Activated T-cell treated with anti-CD3 and anti-CD28 coated beads, Interleukin-2, amount 50 U/mL, for 72 hours (primary cell): Measurements from ENCODE around the gene CLCA2. TPM values are rescaled to one million over a fixed set of nuclear protein-coding genes. Genes with fewer than 3 reads are reported as not detected.
A peak's percentile ranks its signal among the peaks of the same experiment; 100 is the strongest.

Experiments
- ATAC-seq, 2 donors: fragments of 150-1000 bp; cut with Tn5 transposase; replicated peaks in 1 of 2; 2 replicates each; pipeline ENCODE4 v1.10.0; 2021; ENCODE audit warnings: moderate library complexity in 2 of 2, mild to moderate bottlenecking in 1 of 2
- DNase-seq, 2 donors: peaks; one replicate each; pipeline ENCODE4 v3.0.0; 2021 to 2022; ENCODE audit warnings: mixed read lengths in 1 of 2
- H3K27ac Mint-ChIP-seq: one replicate; pipeline ENCODE4 v1.8.0; 2022; ENCODE audit warnings: mild to moderate bottlenecking, moderate library complexity, mixed read lengths
- H3K27me3 Mint-ChIP-seq: one replicate; pipeline ENCODE4 v1.8.0; 2022; ENCODE audit warnings: low read depth, mixed read lengths
- H3K36me3 Mint-ChIP-seq, 2 donors: one replicate each; pipeline ENCODE4 v1.8.0; 2022; ENCODE audit warnings: mixed read lengths in 2 of 2, mild to moderate bottlenecking in 1 of 2; ENCODE audit not compliant: insufficient read depth in 2 of 2
- H3K4me1 Mint-ChIP-seq: one replicate; pipeline ENCODE4 v1.8.0; 2022; ENCODE audit warnings: low read depth, mixed read lengths
- H3K4me3 Mint-ChIP-seq, 2 donors: one replicate each; pipeline ENCODE4 v1.8.0; 2022; ENCODE audit warnings: mild to moderate bottlenecking in 2 of 2, mixed read lengths in 2 of 2, moderate library complexity in 2 of 2
- H3K9me3 Mint-ChIP-seq, 2 donors: one replicate each; pipeline ENCODE4 v1.8.0; 2022; ENCODE audit warnings: mixed read lengths in 2 of 2
- total RNA-seq, 2 donors: library from RNA; stranded (reverse); gene quantifications; one replicate each; pipeline ENCODE4 v1.2.3, GENCODE V29; 2022

The CLCA2 gene
- total RNA-seq, 2 donors from 2014 or later, result not detected

DNA sequence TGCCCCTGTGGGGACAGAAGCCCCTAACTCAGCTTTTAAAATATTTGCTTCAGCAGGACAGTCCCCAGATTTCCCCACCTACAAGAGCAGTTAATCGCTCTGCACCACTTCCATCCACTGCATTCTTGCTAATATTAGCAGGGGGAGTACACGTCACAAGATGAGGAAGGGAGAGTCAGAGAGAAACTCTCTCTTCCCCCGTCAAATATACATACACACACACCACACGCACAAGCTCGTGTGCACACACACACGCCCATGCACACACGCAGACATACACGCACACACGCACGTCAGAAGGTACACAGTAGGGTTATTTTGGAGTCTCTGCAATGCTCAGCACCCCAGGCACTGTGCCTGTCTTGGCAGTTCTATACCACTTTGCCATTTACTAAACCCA lies 46.9 kb downstream of the CLCA2 start:
- H3K4me1 Mint-ChIP-seq, result no peaks in the 10 kb centered on the region
- H3K27me3 Mint-ChIP-seq, result peaks cover 15% of the 10 kb centered on the region
- H3K27ac Mint-ChIP-seq, result no peak overlapping the region
- DNase-seq, result no peak
- H3K9me3 Mint-ChIP-seq, result no peaks in the 10 kb centered on the region
- no peaks in the 10 kb centered on the region for H3K36me3 Mint-ChIP-seq
- H3K4me3 Mint-ChIP-seq, result no peak overlapping the region
- no peak for ATAC-seq

DNA sequence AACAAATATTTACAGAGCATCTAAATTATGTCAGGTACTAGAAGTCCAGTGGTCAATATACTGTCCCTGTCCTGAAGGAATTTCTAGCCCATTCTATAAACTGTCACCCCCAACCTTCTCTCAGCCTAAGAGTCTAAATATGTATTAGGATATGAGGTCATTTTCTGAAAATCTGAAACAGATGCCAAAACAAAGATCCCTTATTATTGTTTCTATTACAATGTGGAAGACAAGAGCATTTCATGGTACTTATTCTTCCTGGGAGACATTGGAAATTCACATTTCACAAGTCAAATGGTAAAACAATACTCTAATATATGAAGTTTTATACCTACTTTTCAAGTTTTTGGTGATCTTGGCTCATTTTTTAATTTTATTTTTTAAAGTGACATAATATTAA lies 47.3 kb downstream of the CLCA2 start:
- ATAC-seq (no peak), DNase-seq (no peak)
- H3K36me3 Mint-ChIP-seq, result no peaks in the 10 kb centered on the region
- H3K4me3 Mint-ChIP-seq, result no peak overlapping the region
- H3K27me3 Mint-ChIP-seq, result peaks cover 15% of the 10 kb centered on the region
- no peaks in the 10 kb centered on the region for H3K4me1 Mint-ChIP-seq
- H3K27ac Mint-ChIP-seq, result no peak overlapping the region
- no peaks in the 10 kb centered on the region for H3K9me3 Mint-ChIP-seq

DNA sequence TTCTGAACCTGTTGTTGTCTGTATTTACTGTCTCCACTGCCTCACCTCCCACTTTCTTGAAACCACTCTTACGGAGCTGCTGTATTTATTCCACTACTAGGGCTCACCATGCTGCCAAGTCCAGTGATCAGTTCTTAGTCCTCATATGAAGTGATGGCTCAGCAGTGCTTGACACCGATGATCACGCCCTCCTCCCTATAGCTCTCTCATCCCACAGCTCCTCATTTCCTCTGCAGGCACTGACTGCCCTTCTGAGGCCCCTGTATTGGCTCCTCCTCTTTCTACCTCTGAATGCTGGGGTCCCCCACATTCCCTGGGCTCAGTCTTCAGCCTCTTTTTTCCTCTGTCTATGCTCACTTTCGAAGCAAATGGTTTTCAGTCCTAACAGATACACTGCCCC lies 48.2 kb downstream of the CLCA2 start:
- DNase-seq (no peak), ATAC-seq (no peak)
- no peaks in the 10 kb centered on the region for H3K9me3 Mint-ChIP-seq
- H3K36me3 Mint-ChIP-seq, result no peaks in the 10 kb centered on the region
- peaks cover 15% of the 10 kb centered on the region for H3K27me3 Mint-ChIP-seq
- no peak overlapping the region for H3K4me3 Mint-ChIP-seq
- no peak overlapping the region for H3K27ac Mint-ChIP-seq
- H3K4me1 Mint-ChIP-seq, result no peaks in the 10 kb centered on the region

DNA sequence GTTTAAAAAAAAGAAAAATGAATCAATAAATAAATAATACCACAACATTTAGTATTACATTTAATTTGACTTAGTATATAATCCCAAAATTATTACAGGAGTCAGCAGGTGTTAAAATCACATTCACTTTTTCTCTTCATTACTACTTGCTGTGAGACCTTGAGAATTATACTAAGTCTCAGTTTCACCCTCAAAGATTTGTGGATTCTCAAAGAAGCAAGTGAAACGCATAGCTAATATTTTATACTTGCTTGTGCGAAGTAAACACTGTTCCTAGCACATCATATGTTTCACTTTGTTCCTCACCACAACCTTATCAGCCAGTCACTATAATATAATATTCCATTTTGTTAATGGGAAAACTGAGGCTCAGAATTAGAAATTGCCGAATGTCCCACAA lies 48.8 kb downstream of the CLCA2 start:
- Mint-ChIP-seq H3K27ac (no peak overlapping the region), H3K4me1 (no peaks in the 10 kb centered on the region), H3K4me3 (no peak overlapping the region), H3K27me3 (peaks cover 15% of the 10 kb centered on the region), H3K9me3 (no peaks in the 10 kb centered on the region), H3K36me3 (no peaks in the 10 kb centered on the region)
- DNase-seq, result no peak
- no peak for ATAC-seq

DNA sequence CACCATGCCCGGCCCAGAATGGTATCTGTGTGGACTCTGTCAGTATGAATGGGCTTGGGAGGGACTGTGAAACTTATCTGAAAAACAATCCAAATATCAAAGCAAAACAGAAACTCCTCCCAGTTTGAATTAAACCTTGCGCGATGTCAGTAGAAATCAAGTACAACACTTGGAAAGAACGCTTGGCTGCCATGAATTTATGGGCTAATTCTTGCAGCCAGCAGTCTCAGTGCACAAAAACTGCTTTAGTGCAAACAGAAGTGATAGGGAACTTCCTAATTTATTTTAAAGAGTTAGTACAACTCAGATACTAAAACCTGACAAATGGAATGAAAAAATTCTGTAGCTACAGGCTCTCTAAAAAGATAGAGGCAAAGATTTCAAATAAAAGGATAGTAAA lies 53.3 kb downstream of the CLCA2 start:
- DNase-seq (no peak), ATAC-seq (no peak)
- no peak overlapping the region for H3K27ac Mint-ChIP-seq
- no peaks in the 10 kb centered on the region for H3K36me3 Mint-ChIP-seq
- H3K4me3 Mint-ChIP-seq, result no peak overlapping the region
- H3K9me3 Mint-ChIP-seq, result no peaks in the 10 kb centered on the region
- H3K27me3 Mint-ChIP-seq, result peaks cover 12% of the 10 kb centered on the region
- H3K4me1 Mint-ChIP-seq, result no peaks in the 10 kb centered on the region

DNA sequence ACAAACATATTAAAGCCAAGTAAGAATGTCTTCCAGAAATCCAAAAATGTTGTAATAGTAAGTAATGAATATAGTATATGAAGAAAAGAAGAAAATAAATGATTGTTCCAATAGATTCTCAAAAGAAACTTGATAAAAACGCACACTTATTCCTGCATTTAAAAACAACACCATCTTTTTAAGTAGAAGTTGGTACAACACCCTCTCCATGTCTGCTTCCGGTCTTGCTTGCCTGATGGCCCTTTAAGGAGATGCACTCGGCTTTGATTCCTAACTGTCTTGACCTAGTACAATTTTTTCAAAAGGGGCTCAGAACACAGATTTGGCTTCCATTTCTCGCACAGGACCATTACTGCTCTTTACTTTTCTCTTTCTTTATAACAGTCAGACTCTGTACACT lies 53.7 kb downstream of the CLCA2 start:
- ATAC-seq (no peak), DNase-seq (no peak)
- H3K4me1 Mint-ChIP-seq, result no peaks in the 10 kb centered on the region
- no peaks in the 10 kb centered on the region for H3K9me3 Mint-ChIP-seq
- H3K36me3 Mint-ChIP-seq, result no peaks in the 10 kb centered on the region
- no peak overlapping the region for H3K4me3 Mint-ChIP-seq
- H3K27ac Mint-ChIP-seq, result no peak overlapping the region
- peaks cover 8% of the 10 kb centered on the region for H3K27me3 Mint-ChIP-seq

DNA sequence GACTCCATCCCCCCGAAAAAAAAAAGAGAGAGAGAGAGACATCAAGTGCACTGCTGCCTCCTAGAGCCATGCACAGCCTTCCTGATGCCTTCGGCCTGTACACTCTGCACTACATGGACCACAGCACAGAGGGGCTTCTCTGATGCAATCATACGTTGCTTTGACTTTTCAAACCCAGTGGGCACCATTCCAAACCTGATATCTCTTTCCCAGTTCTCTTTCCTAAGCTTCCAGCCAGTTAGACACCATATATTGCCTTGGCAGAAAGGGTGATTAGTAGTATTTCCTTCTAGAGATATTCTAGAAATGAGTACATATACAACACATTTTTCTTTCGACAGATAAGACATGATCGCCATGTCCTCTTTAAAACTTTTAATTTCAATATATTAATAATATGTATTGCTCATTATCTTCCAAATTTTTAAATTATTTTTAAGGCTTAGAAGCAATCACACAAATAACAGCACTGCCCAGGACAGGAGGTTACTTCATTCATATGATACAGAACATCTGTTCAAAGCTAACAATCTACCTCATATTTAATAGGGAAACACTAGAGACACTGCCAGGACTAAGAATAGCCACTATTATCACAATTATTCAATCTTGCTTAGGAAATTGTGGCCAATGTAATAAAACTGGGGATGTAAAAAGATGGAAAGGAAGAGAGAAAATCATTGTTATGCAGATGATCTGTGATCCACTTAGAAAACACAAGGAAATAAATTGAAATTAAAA lies 54.6 kb downstream of the CLCA2 start:
- DNase-seq, result no peak
- no peak overlapping the region for H3K4me3 Mint-ChIP-seq
- no peaks in the 10 kb centered on the region for H3K36me3 Mint-ChIP-seq
- no peak for ATAC-seq
- no peaks in the 10 kb centered on the region for H3K9me3 Mint-ChIP-seq
- H3K27me3 Mint-ChIP-seq, result peaks cover 8% of the 10 kb centered on the region
- no peak overlapping the region for H3K27ac Mint-ChIP-seq
- H3K4me1 Mint-ChIP-seq, result no peaks in the 10 kb centered on the region

DNA sequence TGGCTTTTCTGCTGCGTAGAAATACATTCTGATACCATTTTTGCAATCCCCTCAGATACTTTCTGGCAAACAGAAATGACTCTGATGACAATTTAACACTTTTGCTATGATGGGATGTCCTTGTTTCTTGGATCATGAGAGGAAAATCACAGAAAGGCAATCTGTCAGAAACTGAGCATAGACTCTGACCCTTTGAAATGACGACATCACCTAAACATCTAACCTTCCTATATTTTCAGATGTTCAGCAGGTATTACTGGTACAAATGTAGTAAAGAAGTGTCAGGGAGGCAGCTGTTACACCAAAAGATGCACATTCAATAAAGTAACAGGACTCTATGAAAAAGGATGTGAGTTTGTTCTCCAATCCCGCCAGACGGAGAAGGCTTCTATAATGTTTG lies 58.0 kb downstream of the CLCA2 start:
- Mint-ChIP-seq H3K9me3 (no peaks in the 10 kb centered on the region), H3K4me3 (no peak overlapping the region), H3K27me3 (no peaks in the 10 kb centered on the region), H3K36me3 (no peaks in the 10 kb centered on the region), H3K4me1 (no peaks in the 10 kb centered on the region), H3K27ac (no peak overlapping the region)
- DNase-seq, result no peak
- ATAC-seq, result no peak

DNA sequence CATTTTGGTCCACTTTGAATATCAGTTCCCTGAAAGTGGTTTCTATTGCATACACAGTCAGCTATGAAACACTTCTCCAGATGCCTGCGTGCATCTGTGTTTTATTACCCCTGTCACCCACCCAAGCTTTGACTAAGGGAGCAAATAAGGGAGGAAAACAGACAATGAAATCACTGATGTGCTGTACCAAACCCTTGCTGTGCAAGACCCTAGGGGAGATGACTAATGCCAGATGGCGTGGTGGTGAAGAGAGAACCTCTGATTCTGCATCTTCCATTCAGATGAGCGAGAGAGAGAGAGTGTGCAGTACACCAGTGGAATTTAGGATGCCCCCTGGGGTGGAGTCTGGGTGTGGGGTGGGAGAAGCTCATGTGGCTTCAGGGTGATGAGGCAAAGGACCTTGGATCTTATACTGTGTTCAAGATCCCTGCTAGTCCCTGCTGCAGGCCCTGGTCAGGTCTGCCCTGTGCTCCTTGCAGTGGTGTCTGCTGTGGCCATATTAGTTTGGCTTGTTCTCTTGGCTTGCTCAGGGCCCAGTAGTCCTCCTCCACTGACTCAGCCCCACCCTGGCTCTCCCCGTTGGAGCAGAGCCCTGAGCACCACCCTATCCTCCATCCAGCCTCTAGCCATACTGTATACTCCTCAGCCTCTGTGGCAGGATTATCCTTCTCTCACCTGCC lies 63.3 kb downstream of the CLCA2 start:
- no peaks in the 10 kb centered on the region for H3K9me3 Mint-ChIP-seq
- H3K4me1 Mint-ChIP-seq, result no peaks in the 10 kb centered on the region
- DNase-seq, result no peak
- no peak overlapping the region for H3K4me3 Mint-ChIP-seq
- H3K27me3 Mint-ChIP-seq, result no peaks in the 10 kb centered on the region
- no peak overlapping the region for H3K27ac Mint-ChIP-seq
- peak in 1 of 2 donors; percentile 11 for ATAC-seq
- H3K36me3 Mint-ChIP-seq, result no peaks in the 10 kb centered on the region

DNA sequence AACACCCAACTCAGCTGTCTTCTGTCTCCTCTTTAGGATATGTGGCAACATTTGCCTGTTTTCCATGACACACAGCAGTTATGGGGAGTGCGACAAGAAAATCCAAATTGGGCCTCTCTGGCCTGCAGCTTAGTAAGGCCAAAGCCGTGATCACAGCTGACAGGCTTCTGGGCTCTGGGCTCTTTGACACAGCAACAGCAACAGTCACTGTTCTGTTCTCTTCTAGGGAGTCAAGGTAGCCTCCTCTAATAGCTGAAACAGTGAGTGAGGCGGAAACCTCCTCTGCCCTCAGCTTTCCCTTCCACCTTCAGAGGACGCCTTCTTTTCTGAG lies 63.8 kb downstream of the CLCA2 start:
- H3K27me3 Mint-ChIP-seq, result no peaks in the 10 kb centered on the region
- no peaks in the 10 kb centered on the region for H3K4me1 Mint-ChIP-seq
- H3K9me3 Mint-ChIP-seq, result no peaks in the 10 kb centered on the region
- no peaks in the 10 kb centered on the region for H3K36me3 Mint-ChIP-seq
- DNase-seq (no peak), ATAC-seq (no peak)
- H3K27ac Mint-ChIP-seq, result no peak overlapping the region
- no peak overlapping the region for H3K4me3 Mint-ChIP-seq

DNA sequence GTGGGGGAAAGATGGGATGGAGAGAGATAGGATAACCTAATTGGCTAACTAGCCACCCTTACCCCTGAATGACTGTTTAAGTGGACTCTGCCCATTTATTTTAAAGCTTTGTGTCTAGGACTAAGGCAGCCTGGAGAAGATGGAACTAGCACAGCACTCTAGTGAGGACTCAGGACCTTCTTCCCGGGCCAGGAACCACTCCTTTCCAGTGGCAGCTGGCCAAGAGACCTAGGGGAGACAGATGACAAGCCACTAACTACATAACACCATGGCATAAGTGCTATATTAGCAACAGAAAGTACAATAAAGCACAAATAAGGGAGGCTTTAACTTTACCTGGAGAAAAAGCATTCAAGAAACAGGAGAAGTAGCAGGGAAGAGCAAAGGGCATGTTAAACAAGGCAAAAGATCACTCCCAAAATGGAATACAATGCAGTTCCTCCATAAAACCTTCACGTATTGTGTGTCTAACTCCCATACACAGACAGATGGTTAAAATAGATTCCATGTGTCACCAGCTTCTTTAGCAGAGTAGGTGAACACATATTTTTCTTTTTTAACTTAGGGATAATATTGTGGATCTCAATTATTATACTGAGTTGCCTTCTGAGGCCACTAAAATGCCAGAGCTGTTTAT lies 65.4 kb downstream of the CLCA2 start:
- Mint-ChIP-seq H3K9me3 (no peaks in the 10 kb centered on the region), H3K36me3 (no peaks in the 10 kb centered on the region), H3K4me3 (no peak overlapping the region), H3K27ac (no peak overlapping the region), H3K4me1 (no peaks in the 10 kb centered on the region), H3K27me3 (no peaks in the 10 kb centered on the region)
- no peak for DNase-seq
- no peak for ATAC-seq

DNA sequence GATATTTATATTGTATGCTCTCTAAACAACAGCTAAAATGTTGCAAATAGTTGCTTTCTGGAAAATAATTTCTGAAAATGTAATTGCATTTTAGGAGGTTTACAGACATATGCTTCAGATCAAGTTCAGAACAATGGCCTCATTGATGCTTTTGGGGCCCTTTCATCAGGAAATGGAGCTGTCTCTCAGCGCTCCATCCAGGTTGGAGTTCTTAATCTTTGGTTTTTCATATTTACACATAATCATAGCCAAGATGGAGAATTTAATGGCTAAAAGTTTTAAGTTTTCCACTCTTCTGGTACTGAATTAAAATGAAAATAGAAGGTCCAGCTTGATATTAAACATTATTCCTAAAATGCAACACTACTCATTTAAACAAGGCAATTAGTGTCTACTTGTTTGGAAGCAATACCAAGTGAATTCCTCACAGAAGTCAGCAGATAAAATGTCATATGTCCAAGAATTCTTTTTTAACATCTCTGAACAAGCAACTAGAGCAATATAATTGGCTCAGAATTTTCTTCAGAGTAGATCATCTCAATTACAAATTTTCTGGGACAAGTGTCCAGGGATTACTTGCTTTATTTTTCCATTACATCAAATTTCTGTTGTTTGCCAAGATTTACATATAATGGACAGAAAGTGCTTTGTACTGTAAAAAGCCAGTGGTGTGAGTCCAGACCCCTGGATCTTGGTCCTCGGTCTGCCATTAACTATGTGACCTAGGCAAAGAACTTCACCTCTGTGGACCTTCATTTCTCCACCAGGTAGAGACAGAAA lies 67.4 kb downstream of the CLCA2 start:
- ATAC-seq (no peak), DNase-seq (no peak)
- Mint-ChIP-seq H3K4me3 (no peak overlapping the region), H3K4me1 (no peaks in the 10 kb centered on the region), H3K9me3 (no peaks in the 10 kb centered on the region), H3K36me3 (no peaks in the 10 kb centered on the region), H3K27me3 (peaks cover 5% of the 10 kb centered on the region), H3K27ac (no peak overlapping the region)

DNA sequence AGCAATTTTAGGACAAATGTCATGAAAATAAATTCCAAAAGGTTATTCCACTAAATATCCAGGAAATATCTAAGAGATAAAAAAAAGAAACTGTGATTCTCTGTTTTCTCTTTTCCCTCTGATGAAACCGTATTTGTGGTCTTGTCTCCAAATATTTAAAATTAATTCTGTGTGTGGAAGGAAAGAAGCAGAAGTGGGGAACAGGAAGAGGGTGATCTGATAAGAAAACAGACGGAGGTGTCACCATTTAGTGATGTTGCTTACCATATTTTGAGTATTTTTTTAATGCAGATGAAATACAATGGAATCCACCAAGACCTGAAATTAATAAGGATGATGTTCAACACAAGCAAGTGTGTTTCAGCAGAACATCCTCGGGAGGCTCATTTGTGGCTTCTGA lies 74.3 kb downstream of the CLCA2 start:
- Mint-ChIP-seq H3K36me3 (no peaks in the 10 kb centered on the region), H3K4me3 (no peak overlapping the region), H3K4me1 (peaks cover 10% of the 10 kb centered on the region), H3K27me3 (peaks cover 19% of the 10 kb centered on the region), H3K27ac (no peak overlapping the region), H3K9me3 (no peaks in the 10 kb centered on the region)
- no peak for DNase-seq
- no peak for ATAC-seq
